HG02884 (cell line): ENCODE measurements around the gene SPEF2.

Source experiments
- ATAC-seq: cut with Tn5 transposase; IDR thresholded peaks from one replicate; pipeline ENCODE4 v1.9.1; 2021; ENCODE audit warnings: mild to moderate bottlenecking, moderate library complexity; ENCODE audit not compliant: unreplicated experiment

The SPEF2 gene

DNA sequence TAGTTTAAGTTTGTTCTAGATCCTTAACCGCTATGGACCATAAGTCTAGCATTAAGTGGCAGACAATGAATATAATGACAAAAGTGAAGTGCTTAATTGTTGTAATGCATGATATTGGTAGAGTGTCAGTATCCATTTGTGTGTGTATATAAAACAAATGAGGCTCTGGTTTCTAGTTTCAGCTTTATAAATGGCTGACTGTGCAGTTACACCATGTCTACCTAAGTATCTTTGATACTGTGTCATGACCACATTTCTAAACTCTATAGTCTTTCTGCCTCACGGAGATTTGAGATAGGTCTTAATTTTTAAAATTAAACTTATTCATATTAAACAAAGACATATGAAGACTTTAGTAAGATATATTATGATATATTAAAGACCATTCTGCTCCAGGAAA lies 92.0 kb downstream of the SPEF2 start:
- no peak for ATAC-seq

DNA sequence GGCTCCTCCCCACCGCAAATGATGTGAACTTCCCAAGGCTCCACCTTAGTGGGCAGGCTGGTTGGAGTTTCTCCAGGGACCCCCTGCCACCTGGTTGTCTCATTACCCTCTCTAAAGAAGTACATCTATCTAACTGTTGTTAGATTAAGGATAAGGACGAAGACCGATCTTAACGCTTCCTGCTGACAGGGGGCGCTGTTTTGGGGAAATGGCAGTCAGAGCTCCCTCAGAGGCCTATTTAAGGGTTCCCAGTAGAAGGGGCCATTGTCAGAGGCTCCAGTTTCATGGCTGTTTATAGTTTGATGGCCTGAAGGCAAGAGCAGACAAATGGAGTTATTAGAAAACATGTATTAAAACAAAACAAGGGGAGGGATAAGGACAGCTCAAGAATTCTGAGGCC lies 100.1 kb downstream of the SPEF2 start:
- no peak for ATAC-seq

DNA sequence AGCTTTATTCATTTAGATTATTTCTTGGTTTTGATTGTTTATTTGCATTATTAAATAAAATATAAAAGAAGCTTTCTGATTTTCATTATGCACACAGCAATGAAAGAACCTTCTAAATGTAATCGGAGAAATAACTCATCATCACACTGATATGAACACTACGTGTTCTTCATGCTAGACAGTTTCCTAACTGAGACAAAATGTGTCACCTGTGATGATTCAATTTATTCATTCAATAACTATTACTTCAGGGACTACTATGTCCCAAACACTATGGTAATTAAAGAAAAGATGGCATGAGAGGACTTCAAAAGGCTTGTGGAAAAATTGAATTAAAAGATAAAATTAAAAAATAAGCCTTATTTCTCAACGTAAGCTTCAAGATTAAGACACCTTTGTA lies 118.1 kb downstream of the SPEF2 start:
- ATAC-seq, result no peak

DNA sequence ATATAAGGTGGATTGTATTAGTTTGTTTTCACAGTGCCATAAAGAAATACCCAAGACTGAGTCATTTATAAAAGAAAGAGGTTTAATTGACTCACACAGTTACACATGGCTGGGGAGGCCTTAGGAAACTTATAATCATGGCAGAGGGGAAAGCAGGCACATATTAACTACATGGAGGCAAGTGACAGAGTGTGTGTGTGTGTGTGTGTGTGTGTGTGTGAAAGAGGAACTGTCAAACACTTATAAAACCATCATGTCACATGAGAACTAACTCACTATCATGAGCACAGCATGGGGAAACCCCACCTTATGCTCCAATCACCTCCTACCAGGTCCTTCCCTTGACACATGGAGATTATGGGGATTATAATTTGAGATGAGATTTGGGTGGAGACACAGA lies 118.6 kb downstream of the SPEF2 start:
- ATAC-seq, result no peak

DNA sequence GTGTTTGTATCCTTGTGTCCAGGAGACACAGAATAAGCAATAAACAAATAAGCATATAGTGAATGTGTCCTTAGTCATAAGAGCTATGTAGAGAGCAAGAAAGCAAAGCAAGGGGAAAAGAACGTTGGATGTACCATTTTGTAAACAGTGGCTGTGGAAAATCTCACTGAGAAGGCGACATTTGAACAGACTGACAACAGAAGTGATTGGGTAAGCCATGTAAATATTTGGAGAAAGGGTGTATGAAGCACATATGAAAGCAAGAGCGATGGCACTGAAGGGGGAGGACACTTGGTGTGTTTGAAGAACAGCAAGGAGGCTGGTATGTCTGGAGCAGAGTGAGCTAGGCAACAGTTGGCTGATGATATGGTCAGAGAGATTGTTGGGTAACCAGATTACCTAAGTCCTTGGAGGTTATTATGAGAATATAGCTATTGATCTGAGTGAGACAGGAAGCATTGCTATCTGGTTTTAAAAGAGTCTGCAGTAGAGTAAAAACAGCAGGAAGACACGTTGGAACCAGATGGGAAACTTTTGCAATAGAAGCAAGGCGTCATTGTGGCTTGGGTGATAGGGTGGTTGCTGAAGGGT lies 123.6 kb downstream of the SPEF2 start:
- no peak for ATAC-seq

DNA sequence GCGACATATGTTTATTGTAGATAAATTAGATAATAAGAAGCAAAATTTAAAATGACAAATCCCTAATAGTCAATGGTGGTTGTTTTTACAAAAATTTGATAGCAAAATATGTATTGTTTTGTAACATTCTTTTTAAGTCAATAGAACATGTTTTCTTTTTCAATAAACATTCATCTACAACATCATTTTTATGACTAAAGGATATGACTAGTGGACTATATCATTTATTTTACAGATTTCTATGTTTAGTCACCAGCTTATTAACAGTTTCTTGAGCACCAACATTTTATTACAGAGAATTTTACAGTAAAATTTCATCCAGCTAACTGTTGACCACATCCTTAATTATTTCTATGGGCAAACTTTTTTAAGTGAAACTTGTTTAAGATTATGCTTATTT lies 124.3 kb downstream of the SPEF2 start:
- ATAC-seq, result no peak

DNA sequence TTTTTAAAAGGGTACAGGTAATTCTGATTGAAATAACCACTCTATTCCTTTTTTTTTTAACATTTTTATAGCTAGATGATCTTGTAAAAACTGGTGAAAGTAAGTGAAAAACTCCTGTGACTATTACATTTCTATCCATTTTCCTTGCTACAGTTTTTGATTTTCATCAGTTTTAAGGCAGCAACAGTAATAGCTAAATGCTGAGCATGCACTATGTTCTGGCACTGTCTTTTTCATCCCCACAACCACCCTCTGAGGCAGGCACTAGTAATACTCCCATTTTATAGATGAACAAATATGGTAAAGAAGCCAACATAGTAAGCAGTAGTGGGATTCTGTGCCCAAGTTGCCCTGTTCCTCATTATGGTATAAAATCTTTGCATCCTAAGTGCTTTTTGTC lies 126.0 kb downstream of the SPEF2 start:
- ATAC-seq, result no peak

DNA sequence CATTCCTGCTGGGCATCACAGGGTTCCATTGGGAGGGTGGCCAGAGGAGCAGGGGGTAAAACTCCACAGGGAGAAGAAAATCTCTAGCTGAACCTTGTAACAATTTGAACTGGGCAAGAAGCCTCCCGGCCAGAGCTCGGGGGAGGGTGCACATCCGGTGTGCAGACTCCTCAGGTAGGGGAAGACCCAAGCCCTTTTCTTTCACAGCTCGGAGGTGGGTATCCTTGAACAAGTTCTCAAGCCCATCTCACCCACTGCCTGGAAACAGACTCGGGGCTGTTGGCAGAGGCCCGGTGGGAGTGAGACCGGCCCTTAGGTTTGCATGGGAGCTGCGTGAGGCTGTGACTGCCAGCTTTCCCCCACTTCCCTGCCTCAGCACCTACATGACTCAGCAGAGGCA lies 127.5 kb downstream of the SPEF2 start:
- ATAC-seq, result no peak

DNA sequence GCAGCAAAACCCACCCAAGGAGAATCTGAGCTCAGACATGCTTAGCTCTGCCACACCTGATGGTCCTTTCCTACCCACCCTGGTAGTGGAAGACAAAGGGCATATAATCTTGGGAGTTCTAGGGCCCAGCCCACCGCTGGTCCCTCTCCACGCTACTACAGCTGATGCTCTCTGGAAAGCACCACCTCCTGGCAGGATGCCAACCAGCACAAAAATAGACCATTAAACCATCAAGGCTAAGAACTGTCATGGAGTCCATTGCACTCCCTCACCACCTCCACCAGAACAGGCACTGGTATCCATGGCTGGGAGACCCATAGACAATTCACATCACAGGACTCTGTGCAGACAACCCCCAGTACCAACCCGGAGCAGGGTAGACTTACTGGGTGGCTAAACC lies 128.0 kb downstream of the SPEF2 start:
- ATAC-seq, result no peak

DNA sequence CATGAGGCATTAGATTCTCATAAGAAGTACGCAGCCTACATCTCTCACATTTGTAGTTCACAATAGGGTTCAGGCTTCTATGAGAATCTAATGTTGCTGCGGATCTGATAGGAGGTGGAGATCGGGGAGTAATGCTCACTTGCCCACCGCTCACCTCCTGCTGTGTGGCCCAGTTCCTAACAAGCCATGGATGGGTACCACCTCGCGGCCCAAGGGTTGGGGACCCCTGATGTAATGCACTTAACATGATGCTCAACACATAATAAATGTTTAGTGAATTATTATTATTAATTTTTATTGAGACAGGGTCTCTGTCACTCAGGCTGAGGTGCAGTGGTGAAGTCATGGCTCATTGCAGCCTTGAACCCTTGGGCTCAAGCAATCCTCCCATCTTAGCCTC lies 134.3 kb downstream of the SPEF2 start:
- ATAC-seq, result no peak

DNA sequence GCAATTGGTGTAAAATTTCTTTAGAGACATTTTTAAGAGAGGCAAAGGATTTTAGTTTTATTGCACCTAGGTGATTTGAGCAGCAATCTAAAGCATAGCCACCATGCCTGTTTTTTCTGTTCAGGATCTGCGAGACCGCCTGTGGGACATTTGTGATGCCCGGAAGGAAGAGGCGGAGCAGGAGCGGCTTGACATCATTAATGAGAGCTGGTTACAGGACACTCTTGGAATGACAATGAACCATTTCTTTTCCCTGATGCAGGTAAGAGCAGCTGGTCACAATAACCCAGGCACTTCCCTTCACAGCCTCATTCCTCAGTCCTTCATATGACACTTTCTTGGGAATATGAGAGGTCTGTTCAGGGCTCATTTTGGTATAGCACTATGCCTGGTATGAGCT lies 135.8 kb downstream of the SPEF2 start:
- ATAC-seq, result no peak

DNA sequence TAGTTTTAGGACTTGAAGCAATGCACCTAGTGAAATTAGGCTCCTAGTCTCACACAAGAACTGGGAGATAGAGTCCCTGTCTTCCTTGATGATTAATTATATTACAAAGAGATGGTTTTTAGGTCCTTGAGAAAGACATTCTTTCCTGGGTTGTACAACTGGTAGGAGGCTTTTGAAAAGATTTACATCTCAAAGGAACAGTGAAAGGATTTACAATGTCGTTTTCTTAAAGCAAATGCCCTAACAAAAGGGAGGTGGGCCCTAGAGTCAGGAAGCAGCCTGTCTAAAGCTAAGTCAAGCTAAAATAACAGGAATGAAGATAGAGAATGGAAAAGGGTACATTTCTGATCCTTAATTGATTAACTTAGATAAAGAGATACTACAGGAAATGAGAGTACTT lies 136.8 kb downstream of the SPEF2 start:
- ATAC-seq, result no peak

DNA sequence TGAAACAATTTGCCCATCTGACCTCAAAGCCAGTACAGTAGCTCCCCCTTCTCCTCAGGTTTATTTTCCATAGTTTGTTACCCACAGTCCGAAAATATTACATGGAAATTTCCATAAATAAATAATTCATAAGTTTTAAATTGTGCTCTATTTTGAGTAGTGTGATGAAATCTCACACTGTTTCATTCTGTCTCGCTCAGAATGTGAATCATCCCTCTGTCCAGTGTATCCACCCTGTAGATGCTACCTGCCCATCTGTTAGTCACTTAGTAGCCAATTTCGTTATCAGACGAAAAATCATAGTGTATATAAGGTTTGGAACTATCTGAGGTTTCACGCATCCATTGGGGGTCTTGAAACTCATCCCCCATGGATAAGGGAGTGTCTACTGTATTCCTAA lies 138.3 kb downstream of the SPEF2 start:
- no peak for ATAC-seq

DNA sequence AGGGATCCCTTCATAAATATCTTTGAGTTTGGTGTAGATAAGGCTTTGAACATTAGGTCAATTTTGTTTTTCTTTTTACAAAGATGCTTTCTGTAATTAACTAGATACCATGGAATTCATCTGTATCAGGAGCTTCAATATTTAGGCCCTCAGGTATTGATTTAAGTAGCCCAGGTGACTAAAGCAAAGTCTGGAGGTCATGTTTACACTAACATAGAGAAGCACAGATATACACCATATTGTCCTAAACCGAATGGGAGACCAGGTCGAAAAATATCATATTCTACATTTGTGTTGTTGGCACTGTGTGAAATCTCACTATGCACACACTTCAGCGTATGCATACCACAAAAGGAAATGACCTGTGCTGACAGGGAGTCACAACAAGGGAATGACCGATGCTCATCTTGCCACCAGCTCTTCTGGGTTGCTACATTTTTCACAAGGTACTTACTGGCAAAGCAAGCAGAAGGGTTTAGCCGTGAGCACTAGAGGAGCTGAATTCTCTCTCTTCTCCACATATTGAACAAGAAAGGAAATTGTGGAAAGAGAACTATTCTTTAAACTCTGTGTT lies 140.6 kb downstream of the SPEF2 start:
- no peak for ATAC-seq

DNA sequence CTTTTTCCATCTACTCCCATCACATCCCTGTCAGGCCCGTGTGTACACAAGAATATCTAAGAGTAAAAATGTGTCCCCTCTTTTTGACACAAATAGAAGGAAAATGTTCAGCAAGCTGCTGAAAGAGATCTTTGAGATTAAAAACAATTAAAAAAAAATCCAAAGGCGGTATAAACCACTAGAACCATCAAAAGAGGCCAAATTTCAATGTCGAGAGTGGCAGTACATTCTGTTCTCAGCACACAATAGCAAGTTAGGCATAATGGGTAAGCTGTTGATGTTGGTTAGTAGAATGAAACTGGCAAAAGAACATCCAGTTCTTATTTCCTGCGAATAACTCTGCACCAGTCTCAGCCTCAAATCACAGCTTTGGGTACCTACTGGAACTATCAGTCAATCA lies 143.9 kb downstream of the SPEF2 start:
- no peak for ATAC-seq

DNA sequence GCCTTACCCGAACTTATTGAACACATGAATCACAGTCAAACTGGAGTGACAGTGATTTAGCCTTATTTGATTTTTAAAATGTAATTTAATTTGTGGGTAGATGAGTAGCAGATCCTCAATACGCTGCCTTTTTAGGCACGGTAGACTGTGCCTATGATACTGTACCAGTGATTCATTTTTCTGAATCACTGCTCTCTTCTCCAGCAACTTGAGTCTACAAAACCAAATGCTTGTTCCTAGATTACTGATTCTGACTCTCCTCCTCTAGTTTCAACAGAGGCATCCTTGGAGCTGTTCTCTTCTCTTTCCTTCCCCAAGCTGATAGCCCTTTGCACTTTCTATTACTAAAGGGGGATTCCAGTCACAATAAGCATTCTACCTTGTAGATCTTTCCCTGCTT lies 144.7 kb downstream of the SPEF2 start:
- ATAC-seq, result no peak

DNA sequence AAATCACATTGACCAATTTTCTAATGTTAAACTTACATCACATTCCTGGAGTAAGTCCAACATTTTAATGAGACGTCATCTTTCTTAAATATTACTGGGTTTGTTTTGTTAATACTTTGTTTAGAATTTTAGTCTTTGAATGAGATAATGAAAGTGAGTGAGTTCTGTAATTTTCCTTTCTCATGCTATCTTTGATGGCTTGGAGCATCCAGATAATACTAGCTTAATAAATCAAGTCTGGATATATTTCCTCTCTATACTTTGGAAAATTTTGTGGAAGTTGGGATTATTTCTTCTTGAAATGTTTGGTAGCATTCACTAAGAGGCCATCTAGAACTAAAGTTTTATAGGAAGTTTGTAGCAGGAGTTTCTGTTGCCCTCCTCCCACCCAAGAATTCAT lies 148.3 kb downstream of the SPEF2 start:
- no peak for ATAC-seq

DNA sequence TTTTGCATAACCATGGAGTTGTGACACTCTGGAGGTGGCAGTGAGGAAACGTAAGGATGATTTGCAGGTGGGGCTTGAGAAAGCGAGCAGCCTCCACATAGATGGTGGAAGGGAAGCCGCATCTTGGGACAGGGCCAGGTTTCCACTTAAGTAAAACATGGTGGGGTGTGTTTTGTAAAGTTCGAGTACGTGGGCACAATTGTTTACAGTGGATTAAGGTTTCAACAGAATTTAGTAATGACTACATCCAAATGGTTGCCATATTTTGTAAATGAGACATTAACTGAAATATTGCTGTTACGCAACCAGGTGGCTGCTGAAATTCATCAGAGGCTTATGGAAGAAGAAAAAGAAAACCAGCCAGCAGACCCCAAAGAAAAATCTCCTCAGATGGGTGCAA lies 153.6 kb downstream of the SPEF2 start:
- ATAC-seq, result no peak

DNA sequence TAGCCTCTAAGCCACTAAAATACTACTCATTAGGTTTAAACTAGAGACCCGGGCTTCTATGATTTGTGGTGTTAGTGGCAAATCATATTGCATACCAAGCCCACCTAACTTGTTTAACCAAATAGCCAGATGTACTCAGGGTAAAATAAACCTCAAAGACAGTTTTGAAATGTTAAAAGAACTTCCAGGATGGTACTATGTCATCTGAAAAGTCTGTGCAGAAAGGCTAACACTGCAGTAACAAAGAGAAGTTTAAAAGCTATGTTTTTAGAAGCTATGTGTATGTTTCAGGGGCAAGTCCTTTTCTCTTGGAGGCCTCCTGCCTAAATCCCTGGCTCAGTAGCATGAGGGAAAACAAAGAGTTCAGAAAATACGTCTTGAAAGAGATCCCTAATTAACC lies 154.2 kb downstream of the SPEF2 start:
- ATAC-seq, result no peak

DNA sequence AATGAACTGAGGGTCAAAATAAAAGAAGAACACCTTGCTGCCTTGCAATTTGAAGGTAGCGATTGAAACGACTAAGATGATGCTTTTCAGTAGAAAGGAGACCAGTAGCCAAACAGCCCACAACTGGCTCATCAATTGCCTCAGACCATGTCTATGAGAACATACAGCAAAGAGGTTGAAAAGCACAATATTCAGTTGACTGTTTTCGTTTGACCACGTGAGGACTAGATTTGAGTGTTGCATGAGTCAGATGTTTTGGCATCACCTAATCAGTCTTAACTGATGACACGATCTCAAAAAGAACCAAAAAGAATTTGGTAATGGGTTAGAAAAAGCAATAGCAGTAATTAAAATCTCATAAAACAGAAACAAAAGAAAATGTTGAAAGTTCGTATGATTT lies 156.3 kb downstream of the SPEF2 start:
- no peak for ATAC-seq

DNA sequence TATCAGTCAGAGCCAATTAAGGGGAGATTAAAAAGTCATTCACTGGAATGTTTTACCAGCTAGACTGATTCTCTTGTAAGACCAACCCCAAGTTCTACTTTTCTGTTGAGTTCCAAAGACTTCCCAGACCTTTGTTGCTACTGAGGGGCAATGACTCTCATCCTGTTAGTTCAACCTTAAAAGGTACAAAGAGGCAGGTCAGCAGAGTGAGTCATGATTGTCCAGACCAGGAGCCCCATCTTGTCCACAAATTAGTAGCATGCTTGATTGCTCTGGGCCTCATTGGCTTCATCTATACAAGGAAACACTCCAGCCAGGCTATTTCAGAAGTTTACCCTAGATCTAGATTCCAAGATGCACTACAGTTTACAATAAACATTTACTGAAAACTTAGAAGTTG lies 159.1 kb downstream of the SPEF2 start:
- ATAC-seq, result no peak

DNA sequence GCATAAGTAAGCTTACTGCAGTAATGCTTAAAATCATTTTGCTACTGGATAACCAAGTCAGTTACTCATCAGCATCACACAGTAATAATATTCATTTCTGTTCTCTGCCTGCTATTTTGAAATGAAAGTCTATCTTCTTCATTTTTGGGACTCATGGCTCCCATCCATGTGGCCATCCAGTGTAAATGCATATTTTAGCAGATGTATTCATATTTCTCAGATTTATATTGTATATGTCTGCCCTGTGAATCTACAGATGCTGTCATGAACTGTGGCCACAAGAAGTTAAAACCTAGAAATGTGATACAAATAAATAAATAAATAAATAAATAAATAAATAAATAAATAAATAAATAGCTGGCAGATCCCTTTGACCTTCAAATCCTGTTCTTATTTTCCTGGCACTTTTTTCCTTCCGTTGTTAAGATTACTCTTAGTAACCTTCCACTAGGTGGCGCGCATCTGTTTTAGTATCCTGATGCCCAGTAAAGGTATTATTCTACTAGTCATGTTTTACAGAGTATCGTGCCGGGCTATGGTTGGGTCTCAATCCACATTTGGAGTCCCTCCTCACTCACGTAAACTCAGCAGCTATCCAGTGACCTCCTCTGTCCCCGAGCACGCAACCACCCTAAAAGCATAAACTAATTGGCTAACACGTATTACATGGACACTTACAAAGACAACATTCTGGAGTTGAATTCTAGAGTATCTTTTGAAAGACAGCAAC lies 159.9 kb downstream of the SPEF2 start:
- no peak for ATAC-seq

DNA sequence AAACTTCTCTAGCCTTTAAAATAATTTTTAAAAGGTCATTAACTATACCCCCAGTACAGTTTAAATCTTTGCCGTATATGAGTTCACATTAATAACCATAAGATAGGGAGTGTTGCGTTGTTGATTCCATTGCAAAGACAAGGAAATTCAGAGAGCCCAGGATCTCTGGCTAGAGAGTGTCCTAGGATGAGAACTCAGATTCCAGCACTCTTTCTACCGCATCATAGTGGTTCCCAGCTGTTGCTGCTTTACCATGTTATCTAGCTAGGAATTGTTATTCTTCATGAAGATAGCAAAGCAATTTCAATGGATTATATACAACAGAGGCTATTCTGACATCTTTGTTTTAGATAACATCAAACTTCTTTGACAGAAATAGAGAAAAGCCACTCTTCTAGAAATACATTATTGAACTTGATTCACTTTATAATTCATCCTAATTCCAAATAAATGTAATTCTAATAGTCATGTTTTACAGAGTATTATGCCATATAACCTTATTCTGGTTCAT lies 160.7 kb downstream of the SPEF2 start:
- no peak for ATAC-seq
